Small intestine (tissue), 7 donors: ENCODE measurements around the gene SS18L1. TPM values are rescaled to one million over a fixed set of nuclear protein-coding genes. Genes with fewer than 3 reads are reported as not detected.

Source experiments
- DNase-seq, 2 donors: peaks; one replicate each; pipeline versions ENCODE4 v3.0.0 to v3.0.0-alpha.2; 2013
- FAIRE-seq: peaks from 2 replicates; lab custom pipeline; 2012; peaks lifted over from hg19 to GRCh38; lab: Jason Lieb, UNC
- H3K27ac ChIP-seq, 3 donors: one replicate each; pipeline ENCODE4 v1.5.1; 2013; ENCODE audit warnings: low read length in 2 of 3, mild to moderate bottlenecking in 2 of 3, control low read depth in 1 of 3, inconsistent platforms in 1 of 3, low read depth in 1 of 3, moderate library complexity in 1 of 3
- H3K27me3 ChIP-seq, 3 donors: one replicate each; pipeline ENCODE4 v1.6.1; 2013; ENCODE audit warnings: low read length in 3 of 3, inconsistent platforms in 1 of 3; ENCODE audit not compliant: control insufficient read depth in 3 of 3, insufficient read depth in 3 of 3
- H3K36me3 ChIP-seq, 3 donors: one replicate each; pipeline ENCODE4 v1.6.1; 2013; ENCODE audit warnings: low read length in 3 of 3, inconsistent platforms in 1 of 3, low read depth in 1 of 3, mild to moderate bottlenecking in 1 of 3, moderate library complexity in 1 of 3; ENCODE audit not compliant: control insufficient read depth in 3 of 3, insufficient read depth in 2 of 3
- H3K4me1 ChIP-seq, 3 donors: one replicate each; pipeline ENCODE4 v1.6.1; 2013; ENCODE audit warnings: low read length in 2 of 3, inconsistent platforms in 1 of 3, low read depth in 1 of 3, mild to moderate bottlenecking in 1 of 3, moderate library complexity in 1 of 3; ENCODE audit not compliant: control insufficient read depth in 3 of 3, insufficient read depth in 2 of 3
- H3K4me3 ChIP-seq, 3 donors: one replicate each; pipeline ENCODE4 v1.5.1; 2013; ENCODE audit warnings: low read length in 3 of 3, control low read depth in 1 of 3, inconsistent platforms in 1 of 3, low read depth in 1 of 3, mild to moderate bottlenecking in 1 of 3, moderate library complexity in 1 of 3
- H3K9me3 ChIP-seq, 2 donors: one replicate each; pipeline ENCODE4 v1.6.1; 2013; ENCODE audit warnings: low read depth in 1 of 2, low read length in 1 of 2; ENCODE audit not compliant: control insufficient read depth in 2 of 2, insufficient read depth in 1 of 2
- WGBS, 3 donors: extraction: QIAGEN DNeasy Blood & Tissue Kit; methylation state at CpG; one replicate each; pipeline ENCODE4 v1.1.7; 2013; 5-methylcytosine and 5-hydroxymethylcytosine counted together
- polyA plus RNA-seq, 4 donors: library from polyadenylated mRNA; stranded (reverse) in 3 of 4; unstranded in 1 of 4; fragments of 200-250 nt in 3 of 4; fragments of 120-200 nt in 1 of 4; gene quantifications; one replicate each; pipeline versions ENCODE4 v1.2.1 to v1.2.3, GENCODE V29; 2013
- donor health status: healthy with polysubstance abuse.
- donor health status: control.
- donor health status: control.
- donor health status: Bipolar disorder and iron deficiency.
- donor health status: healthy.

Gene SS18L1
- polyA plus RNA-seq, 4 donors, result 7.5 to 17.5 (median 11.3) TPM

- FAIRE-seq, result no peak
- H3K27me3 ChIP-seq, result no peaks in the 10 kb centered on the region
- H3K9me3 ChIP-seq, result no peaks in the 10 kb centered on the region
- no peak overlapping the region for H3K4me3 ChIP-seq
- DNase-seq, result no peak
- H3K36me3 ChIP-seq, result peaks cover 19 to 72% (median 22%) of the 10 kb centered on the region in 3 donors
- H3K27ac ChIP-seq, result no peak overlapping the region
- peaks cover 0 to 12% (median 6%) of the 10 kb centered on the region in 3 donors for H3K4me1 ChIP-seq
- 78 to 83% (median 81%) methylated on average over 8 of the region's 8 CpGs for WGBS, 3 donors
Measured at GRCh38 chr20:62137478-62138203, 5.9 kb upstream of the SS18L1 start.

GRCh38 chr20:62138204-62138543, 5.4 kb upstream of the SS18L1 start:
- FAIRE-seq, result no peak
- peaks cover 19 to 66% (median 22%) of the 10 kb centered on the region in 3 donors for H3K36me3 ChIP-seq

GRCh38 chr20:62138912-62139311, 4.7 kb upstream of the SS18L1 start:
- Histone ChIP-seq H3K36me3 (peaks cover 19 to 59% (median 22%) of the 10 kb centered on the region in 3 donors), H3K27me3 (no peaks in the 10 kb centered on the region), H3K9me3 (no peaks in the 10 kb centered on the region), H3K4me3 (no peak overlapping the region), H3K27ac (no peak overlapping the region), H3K4me1 (peaks cover 0 to 12% (median 6%) of the 10 kb centered on the region in 3 donors)
- FAIRE-seq (no peak), DNase-seq (no peak)
- 92 to 95% (median 93%) methylated on average over 10 of the region's 10 CpGs for WGBS, 3 donors

More at GRCh38 chr20:62138204-62138543, 5.4 kb upstream of the SS18L1 start:
- no peaks in the 10 kb centered on the region for H3K27me3 ChIP-seq
- no peak overlapping the region for H3K4me3 ChIP-seq
- no peaks in the 10 kb centered on the region for H3K9me3 ChIP-seq
- H3K27ac ChIP-seq, result no peak overlapping the region
- DNase-seq, result no peak
- 83 to 91% (median 84%) methylated on average over 11 of the region's 11 CpGs for WGBS, 3 donors
- H3K4me1 ChIP-seq, result peaks cover 0 to 12% (median 6%) of the 10 kb centered on the region in 3 donors

GRCh38 chr20:62139636-62140035, 3.9 kb upstream of the SS18L1 start:
- Histone ChIP-seq H3K4me1 (peaks cover 2 to 14% (median 6%) of the 10 kb centered on the region in 3 donors), H3K9me3 (no peaks in the 10 kb centered on the region), H3K36me3 (peaks cover 19 to 54% (median 22%) of the 10 kb centered on the region in 3 donors), H3K27me3 (no peaks in the 10 kb centered on the region), H3K27ac (no peak overlapping the region), H3K4me3 (no peak overlapping the region)
- no peak for DNase-seq
- no peak for FAIRE-seq
- 88 to 93% (median 92%) methylated on average over 13 of the region's 13 CpGs for WGBS, 3 donors

GRCh38 chr20:62141043-62141396, 2.5 kb upstream of the SS18L1 start:
- WGBS, 3 donors, result 71 to 82% (median 81%) methylated on average over 7 of the region's 7 CpGs
- peak overlapping the region in 1 of 3 donors; percentile 98 for H3K4me3 ChIP-seq

GRCh38 chr20:62141397-62142251, 1.9 kb upstream of the SS18L1 start:
- peaks cover 6 to 53% (median 20%) of the 10 kb centered on the region in 3 donors for H3K36me3 ChIP-seq
- peak; percentile 49 to 69 for DNase-seq
- H3K4me3 ChIP-seq, result peak overlapping the region; percentile 58 to 98 (median 83)
- 12 to 21% (median 18%) methylated on average over 14 of the region's 14 CpGs for WGBS, 3 donors
- no peak for FAIRE-seq
- H3K4me1 ChIP-seq, result peaks cover 4 to 17% (median 11%) of the 10 kb centered on the region in 3 donors
- peak overlapping the region; percentile 62 to 96 (median 94) for H3K27ac ChIP-seq
- no peaks in the 10 kb centered on the region for H3K9me3 ChIP-seq
- H3K27me3 ChIP-seq, result no peaks in the 10 kb centered on the region

More at GRCh38 chr20:62141043-62141396, 2.5 kb upstream of the SS18L1 start:
- Histone ChIP-seq H3K27me3 (no peaks in the 10 kb centered on the region), H3K4me1 (peaks cover 4 to 17% (median 9%) of the 10 kb centered on the region in 3 donors), H3K27ac (peak overlapping the region in 2 of 3 donors; percentile 34 to 46), H3K9me3 (no peaks in the 10 kb centered on the region), H3K36me3 (peaks cover 9 to 51% (median 22%) of the 10 kb centered on the region in 3 donors)
- FAIRE-seq (no peak), DNase-seq (no peak)

- 0 to 1% (median 1%) methylated on average over 49 to 71 of the region's 71 CpGs for WGBS, 3 donors
- H3K9me3 ChIP-seq, result no peaks in the 10 kb centered on the region
- peaks cover 4 to 17% (median 11%) of the 10 kb centered on the region in 3 donors for H3K4me1 ChIP-seq
- peak overlapping the region; percentile 58 to 98 (median 83) for H3K4me3 ChIP-seq
- no peaks in the 10 kb centered on the region for H3K27me3 ChIP-seq
- H3K27ac ChIP-seq, result peak overlapping the region; percentile 62 to 96 (median 94)
- FAIRE-seq (no peak), DNase-seq (peak in 1 of 2 donors; percentile 42)
- H3K36me3 ChIP-seq, result peaks cover 6 to 50% (median 18%) of the 10 kb centered on the region in 3 donors
Measured at GRCh38 chr20:62142252-62143080, 1.1 kb upstream of the SS18L1 start.
